HCT116 (cell line): ENCODE data around the gene SMC4. TPM values are rescaled to one million over a fixed set of nuclear protein-coding genes. Genes with fewer than 3 reads are reported as not detected.

Experiments used
- ATAC-seq: fragments of 200-7000 bp; cut with Tn5 transposase; 2 replicates; pipeline ENCODE4 v1.9.1; 2020; ENCODE audit warnings: mild to moderate bottlenecking, moderate library complexity
- BruUV-seq: library from RNA; stranded (reverse); fragments of 400-500 nt; replicated peaks from 2 replicates; lab custom pipeline; 2021; lab: Mats Ljungman, UMichigan
- CTCF ChIA-PET: fragments of 300-600 bp; sonication (Branson Sonifier 250); formaldehyde crosslinking; loops from one replicate; lab custom pipeline; 2021; ENCODE audit warnings: antibody characterized with exemption; lab: Charles Lee
- POLR2A ChIA-PET: fragments of 300-600, 350-600 bp; sonication (Branson Sonifier 250); formaldehyde crosslinking; loops from one replicate; lab custom pipeline; 2021; ENCODE audit warnings: antibody characterized with exemption; lab: Charles Lee
- RAD21 ChIA-PET, 2 experiments: fragments of 300-600 bp; sonication (Branson Sonifier 250); formaldehyde crosslinking; loops; one replicate each; lab custom pipeline; 2023; ENCODE audit warnings: low total read pairs in 2 of 2; ENCODE audit not compliant: uncharacterized antibody in 2 of 2, unreplicated experiment in 2 of 2, low non-redundant PET in 1 of 2; lab: Charles Lee
- DNase-seq: peaks from one replicate; pipeline ENCODE4 v3.0.0-alpha.2; 2010; ENCODE audit warnings: low read depth, low spot score
- H2AFZ ChIP-seq: fragments of 200-600 bp; shearing (Covaris generic), sonication (generic); 2 replicates; pipeline ENCODE4 v1.6.1; 2017; ENCODE audit warnings: low read depth, mixed run types, mixed read lengths, antibody characterized with exemption, low read length; ENCODE audit not compliant: poor library complexity, severe bottlenecking
- H3K27ac ChIP-seq: 2 replicates; pipeline ENCODE4 v1.5.1; 2012; ENCODE audit warnings: low read depth, low read length
- H3K27me3 ChIP-seq: fragments of 200-600 bp; sonication (generic); 2 replicates; pipeline ENCODE4 v1.6.1; 2016; ENCODE audit warnings: mixed run types, low read length, mixed read lengths; ENCODE audit not compliant: insufficient read depth
- H3K36me3 ChIP-seq, 2 experiments: fragments of 200-500 bp in 1 of 2; fragments of 200-600 bp in 1 of 2; sonication (Bioruptor generic) in 1 of 2; sonication (generic) in 1 of 2; 2 replicates each; pipeline versions ENCODE4 v1.5.1 to v1.6.1; 2014 to 2016; ENCODE audit warnings: low read length in 2 of 2, inconsistent platforms in 1 of 2, mixed read lengths in 1 of 2, mixed run types in 1 of 2; ENCODE audit not compliant: insufficient read depth in 2 of 2, control insufficient read depth in 1 of 2
- H3K4me1 ChIP-seq, 2 experiments: fragments of 200-600 bp in 1 of 2; sonication (generic) in 1 of 2; 2 replicates each; pipeline versions ENCODE4 v1.5.1 to v1.6.1; 2012 to 2017; ENCODE audit warnings: low read length in 2 of 2, inconsistent platforms in 1 of 2, mild to moderate bottlenecking in 1 of 2, mixed read lengths in 1 of 2, mixed run types in 1 of 2, moderate library complexity in 1 of 2; ENCODE audit not compliant: insufficient read depth in 2 of 2, control insufficient read depth in 1 of 2
- H3K4me2 ChIP-seq: fragments of 200-600 bp; sonication (generic); 2 replicates; pipeline ENCODE4 v1.6.1; 2017; ENCODE audit warnings: mixed run types, low read length, mixed read lengths
- H3K4me3 ChIP-seq, 2 experiments: fragments of 200-600 bp in 1 of 2; sonication (generic) in 1 of 2; replicated peaks in 1 of 2; 2 replicates each; pipeline ENCODE4 v1.5.1; 2011 to 2016; ENCODE audit warnings: low read length in 2 of 2, control low read depth in 1 of 2, low read depth in 1 of 2, mild to moderate bottlenecking in 1 of 2, mixed read lengths in 1 of 2, mixed run types in 1 of 2
- H3K79me2 ChIP-seq: fragments of 200-600 bp; sonication (generic); 2 replicates; pipeline ENCODE4 v1.6.1; 2017; ENCODE audit warnings: mild to moderate bottlenecking, mixed run types, low read length, moderate library complexity, mixed read lengths; ENCODE audit not compliant: insufficient read depth
- H3K9ac ChIP-seq: fragments of 200-600 bp; sonication (generic); 2 replicates; pipeline ENCODE4 v1.6.1; 2016; ENCODE audit warnings: low read length, mixed read lengths
- H3K9me2 ChIP-seq: fragments of 200-600 bp; sonication (generic), shearing (Covaris generic); 2 replicates; pipeline ENCODE4 v1.6.1; 2017; ENCODE audit warnings: mixed run types, mild to moderate bottlenecking, moderate library complexity; ENCODE audit not compliant: insufficient read depth
- H3K9me3 ChIP-seq, 2 experiments: fragments of 200-500 bp in 1 of 2; fragments of 200-600 bp in 1 of 2; sonication (Bioruptor generic) in 1 of 2; sonication (generic) in 1 of 2; 2 replicates each; pipeline ENCODE4 v1.6.1; 2014 to 2017; ENCODE audit warnings: low read length in 2 of 2, mixed read lengths in 2 of 2, inconsistent platforms in 1 of 2, low read depth in 1 of 2, mild to moderate bottlenecking in 1 of 2, mixed run types in 1 of 2, moderate library complexity in 1 of 2; ENCODE audit not compliant: control insufficient read depth in 1 of 2, insufficient read depth in 1 of 2
- H4K20me1 ChIP-seq: fragments of 200-600 bp; sonication (generic), shearing (Covaris generic); 2 replicates; pipeline ENCODE4 v1.6.1; 2017; ENCODE audit warnings: mixed run types, mild to moderate bottlenecking, moderate library complexity; ENCODE audit not compliant: insufficient read depth
- CBX3 ChIP-seq: IDR thresholded peaks from 2 replicates; pipeline ENCODE4 v1.6.1; 2012; ENCODE audit warnings: low read depth
- CEBPB ChIP-seq: IDR thresholded peaks from 2 replicates; pipeline ENCODE4 v1.6.1; 2012; ENCODE audit warnings: low read depth
- EGR1 ChIP-seq: IDR thresholded peaks from 2 replicates; pipeline ENCODE4 v1.6.1; 2012; ENCODE audit warnings: low read depth
- ELF1 ChIP-seq: IDR thresholded peaks from 2 replicates; pipeline ENCODE4 v1.6.1; 2012; ENCODE audit warnings: low read depth, borderline replicate concordance
- EZH2 ChIP-seq: fragments of 200-600 bp; sonication (generic); IDR thresholded peaks from 2 replicates; pipeline ENCODE4 v1.6.1; 2017; ENCODE audit warnings: antibody characterized with exemption, mixed run types
- EZH2phosphoT487 ChIP-seq: fragments of 200-600 bp; IDR thresholded peaks from 2 replicates; pipeline ENCODE4 v1.6.1; 2018; ENCODE audit warnings: antibody characterized with exemption, borderline replicate concordance
- FOSL1 ChIP-seq: IDR thresholded peaks from 2 replicates; pipeline ENCODE4 v1.6.1; 2012; ENCODE audit warnings: low read depth
- JUND ChIP-seq: IDR thresholded peaks from 2 replicates; pipeline ENCODE4 v1.6.1; 2012
- POLR2A ChIP-seq: IDR thresholded peaks from 2 replicates; pipeline ENCODE4 v1.7.0; 2011; ENCODE audit warnings: borderline replicate concordance; ENCODE audit not compliant: insufficient read depth, insufficient read length; ENCODE audit errors: extremely low read depth
- POLR2AphosphoS5 ChIP-seq: IDR thresholded peaks from 2 replicates; pipeline ENCODE4 v1.6.1; 2011; ENCODE audit warnings: mild to moderate bottlenecking, low read depth, low read length, moderate library complexity
- SIN3A ChIP-seq: IDR thresholded peaks from 2 replicates; pipeline ENCODE4 v1.6.1; 2012; ENCODE audit warnings: low read depth
- SP1 ChIP-seq: IDR thresholded peaks from 2 replicates; pipeline ENCODE4 v1.6.1; 2012; ENCODE audit warnings: low read depth
- SRF ChIP-seq: IDR thresholded peaks from 2 replicates; pipeline ENCODE4 v1.6.1; 2012; ENCODE audit warnings: low read depth
- TCF7L2 ChIP-seq: IDR thresholded peaks from 2 replicates; pipeline ENCODE4 v1.7.0; 2011; ENCODE audit warnings: borderline replicate concordance, inconsistent platforms; ENCODE audit not compliant: insufficient read depth, insufficient read length; ENCODE audit errors: extremely low read depth
- YY1 ChIP-seq: IDR thresholded peaks from 2 replicates; pipeline ENCODE4 v1.6.1; 2011; ENCODE audit warnings: low read length, low read depth, moderate library complexity, mild to moderate bottlenecking; ENCODE audit not compliant: insufficient replicate concordance; ENCODE audit errors: extremely low read depth
- ZNF274 ChIP-seq: fragments of 200-500 bp; sonication (Bioruptor generic); IDR thresholded peaks from 2 replicates; pipeline ENCODE4 v1.6.1; 2014; ENCODE audit warnings: mild to moderate bottlenecking, low read depth, low read length, inconsistent platforms
- intact Hi-C: fragments of 100-400 bp; cut with micrococcal nuclease; formaldehyde crosslinking; loops from 2 replicates; pipeline ENCODE4 v1.10.0; 2022
- total RNA-seq: library from RNA; stranded (reverse); gene quantifications from one replicate; pipeline ENCODE4 v1.2.1, GENCODE V29; 2021; ENCODE audit not compliant: unreplicated experiment
- TF ChIP-seq, protein P1 (sequence below): IDR thresholded peaks from 2 replicates; pipeline ENCODE4 v1.6.1; 2012
- TF ChIP-seq, protein P2 (sequence below): IDR thresholded peaks from 2 replicates; pipeline ENCODE4 v1.6.1; 2012
- TF ChIP-seq, protein P3 (sequence below): IDR thresholded peaks from 2 replicates; pipeline ENCODE4 v1.6.1; 2012; ENCODE audit warnings: low read depth
- TF ChIP-seq, protein P4 (sequence below), 3 experiments: fragments of 200-600 bp in 1 of 3; sonication (generic) in 1 of 3; IDR thresholded peaks in 2 of 3; conservative IDR thresholded peaks in 1 of 3; 2 replicates each; pipeline ENCODE4 v1.5.1; 2012 to 2017; ENCODE audit warnings: low read depth in 2 of 3, low read length in 2 of 3, antibody characterized with exemption in 1 of 3, borderline replicate concordance in 1 of 3, control low read depth in 1 of 3, mild to moderate bottlenecking in 1 of 3, mixed read lengths in 1 of 3, mixed run types in 1 of 3, moderate library complexity in 1 of 3; ENCODE audit not compliant: insufficient read depth in 1 of 3

Gene SMC4
- total RNA-seq, 1 experiment from 2014 or later: 123 TPM

DNA sequence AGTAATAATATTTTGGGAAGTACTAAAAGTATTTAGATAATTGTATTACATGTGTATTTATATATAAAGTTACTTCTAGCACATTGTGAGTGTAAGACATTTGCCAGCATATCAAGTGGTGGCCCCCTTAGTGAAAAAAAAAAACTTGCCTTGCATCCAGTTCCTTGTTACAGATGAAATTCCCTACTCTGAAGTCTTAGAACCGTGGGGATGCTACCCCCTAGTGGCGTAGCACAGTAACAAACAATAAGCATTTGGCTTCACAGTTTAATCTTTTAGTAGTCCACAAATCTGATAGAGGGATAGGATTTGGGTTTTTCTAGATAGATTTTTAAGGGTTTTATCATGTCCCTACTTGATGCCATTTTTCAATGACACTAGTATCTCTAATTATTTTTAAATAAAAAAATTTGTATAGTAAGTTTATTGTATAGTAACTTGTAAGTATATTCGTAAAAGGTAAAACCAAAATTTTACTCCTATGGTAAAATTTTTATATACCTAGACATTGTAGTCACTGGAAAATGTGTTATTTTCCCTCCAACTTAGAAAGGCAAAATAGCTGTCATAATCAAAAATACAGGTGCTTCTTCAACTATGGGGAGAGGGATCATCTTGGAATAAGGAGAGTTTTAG, 14.3 kb downstream of the SMC4 start:
- no peak overlapping the region for H3K27ac ChIP-seq
- peaks cover 99% of the 10 kb centered on the region for H3K79me2 ChIP-seq
- H3K4me2 ChIP-seq: no peak overlapping the region
- POLR2A ChIA-PET: no interaction called here
- no peak overlapping the region for H3K4me3 ChIP-seq
- ATAC-seq: peak; percentile 89
- intact Hi-C loops: loop anchor here (1.0 to 10.0 kb wide), 5 partner anchors 250 to 1146 kb away; no protein-coding TSS in a partner anchor
- H3K4me1 ChIP-seq: no peaks in the 10 kb centered on the region
- H3K9me2 ChIP-seq: no peaks in the 10 kb centered on the region
- no peak overlapping the region for H3K9ac ChIP-seq
- H2AFZ ChIP-seq: no peak overlapping the region
- RAD21 ChIA-PET: no interaction called here
- no peaks in the 10 kb centered on the region for H3K27me3 ChIP-seq
- CTCF ChIA-PET: interaction anchor here (1.0 to 2.9 kb wide), 6 partner anchors 12 to 529 kb away, joined by 3 to 25 read pairs (median 7); partner anchors contain the start of gene C3orf80
- no peaks in the 10 kb centered on the region for H3K9me3 ChIP-seq
- no TSS peak for BruUV-seq
- DNase-seq: peak; percentile 60
- H3K36me3 ChIP-seq: peaks cover 54 to 57% of the 10 kb centered on the region in 2 experiments
- H4K20me1 ChIP-seq: 0 out of 2 replicates have a peak, but pooled peaks cover 3% of the 10 kb centered on the region
- no peak for TF ChIP-seq YY1
- TF ChIP-seq, protein P1, sequence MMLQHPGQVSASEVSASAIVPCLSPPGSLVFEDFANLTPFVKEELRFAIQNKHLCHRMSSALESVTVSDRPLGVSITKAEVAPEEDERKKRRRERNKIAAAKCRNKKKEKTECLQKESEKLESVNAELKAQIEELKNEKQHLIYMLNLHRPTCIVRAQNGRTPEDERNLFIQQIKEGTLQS: no peak
- TF ChIP-seq CEBPB: no peak
- no peak for TF ChIP-seq ELF1
- no peak for TF ChIP-seq SP1
- no peak for TF ChIP-seq FOSL1
- TF ChIP-seq EZH2phosphoT487: no peak
- TF ChIP-seq, protein P2, sequence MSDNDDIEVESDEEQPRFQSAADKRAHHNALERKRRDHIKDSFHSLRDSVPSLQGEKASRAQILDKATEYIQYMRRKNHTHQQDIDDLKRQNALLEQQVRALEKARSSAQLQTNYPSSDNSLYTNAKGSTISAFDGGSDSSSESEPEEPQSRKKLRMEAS: no peak
- TF ChIP-seq SIN3A: no peak
- no peak for TF ChIP-seq EZH2
- TF ChIP-seq POLR2AphosphoS5: 0 out of 2 replicates have a peak, but pooled peaks have one; percentile 9
- no peak for TF ChIP-seq POLR2A
- TF ChIP-seq ZNF274: no peak
- TF ChIP-seq EGR1: no peak
- no peak for TF ChIP-seq CBX3
- no peak for TF ChIP-seq JUND
- TF ChIP-seq TCF7L2: no peak
- TF ChIP-seq, protein P3, sequence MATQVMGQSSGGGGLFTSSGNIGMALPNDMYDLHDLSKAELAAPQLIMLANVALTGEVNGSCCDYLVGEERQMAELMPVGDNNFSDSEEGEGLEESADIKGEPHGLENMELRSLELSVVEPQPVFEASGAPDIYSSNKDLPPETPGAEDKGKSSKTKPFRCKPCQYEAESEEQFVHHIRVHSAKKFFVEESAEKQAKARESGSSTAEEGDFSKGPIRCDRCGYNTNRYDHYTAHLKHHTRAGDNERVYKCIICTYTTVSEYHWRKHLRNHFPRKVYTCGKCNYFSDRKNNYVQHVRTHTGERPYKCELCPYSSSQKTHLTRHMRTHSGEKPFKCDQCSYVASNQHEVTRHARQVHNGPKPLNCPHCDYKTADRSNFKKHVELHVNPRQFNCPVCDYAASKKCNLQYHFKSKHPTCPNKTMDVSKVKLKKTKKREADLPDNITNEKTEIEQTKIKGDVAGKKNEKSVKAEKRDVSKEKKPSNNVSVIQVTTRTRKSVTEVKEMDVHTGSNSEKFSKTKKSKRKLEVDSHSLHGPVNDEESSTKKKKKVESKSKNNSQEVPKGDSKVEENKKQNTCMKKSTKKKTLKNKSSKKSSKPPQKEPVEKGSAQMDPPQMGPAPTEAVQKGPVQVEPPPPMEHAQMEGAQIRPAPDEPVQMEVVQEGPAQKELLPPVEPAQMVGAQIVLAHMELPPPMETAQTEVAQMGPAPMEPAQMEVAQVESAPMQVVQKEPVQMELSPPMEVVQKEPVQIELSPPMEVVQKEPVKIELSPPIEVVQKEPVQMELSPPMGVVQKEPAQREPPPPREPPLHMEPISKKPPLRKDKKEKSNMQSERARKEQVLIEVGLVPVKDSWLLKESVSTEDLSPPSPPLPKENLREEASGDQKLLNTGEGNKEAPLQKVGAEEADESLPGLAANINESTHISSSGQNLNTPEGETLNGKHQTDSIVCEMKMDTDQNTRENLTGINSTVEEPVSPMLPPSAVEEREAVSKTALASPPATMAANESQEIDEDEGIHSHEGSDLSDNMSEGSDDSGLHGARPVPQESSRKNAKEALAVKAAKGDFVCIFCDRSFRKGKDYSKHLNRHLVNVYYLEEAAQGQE: no peak
- TF ChIP-seq, protein P4, sequence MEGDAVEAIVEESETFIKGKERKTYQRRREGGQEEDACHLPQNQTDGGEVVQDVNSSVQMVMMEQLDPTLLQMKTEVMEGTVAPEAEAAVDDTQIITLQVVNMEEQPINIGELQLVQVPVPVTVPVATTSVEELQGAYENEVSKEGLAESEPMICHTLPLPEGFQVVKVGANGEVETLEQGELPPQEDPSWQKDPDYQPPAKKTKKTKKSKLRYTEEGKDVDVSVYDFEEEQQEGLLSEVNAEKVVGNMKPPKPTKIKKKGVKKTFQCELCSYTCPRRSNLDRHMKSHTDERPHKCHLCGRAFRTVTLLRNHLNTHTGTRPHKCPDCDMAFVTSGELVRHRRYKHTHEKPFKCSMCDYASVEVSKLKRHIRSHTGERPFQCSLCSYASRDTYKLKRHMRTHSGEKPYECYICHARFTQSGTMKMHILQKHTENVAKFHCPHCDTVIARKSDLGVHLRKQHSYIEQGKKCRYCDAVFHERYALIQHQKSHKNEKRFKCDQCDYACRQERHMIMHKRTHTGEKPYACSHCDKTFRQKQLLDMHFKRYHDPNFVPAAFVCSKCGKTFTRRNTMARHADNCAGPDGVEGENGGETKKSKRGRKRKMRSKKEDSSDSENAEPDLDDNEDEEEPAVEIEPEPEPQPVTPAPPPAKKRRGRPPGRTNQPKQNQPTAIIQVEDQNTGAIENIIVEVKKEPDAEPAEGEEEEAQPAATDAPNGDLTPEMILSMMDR (IDR thresholded peaks at IDR 0.05 in 2 of 3, conservative IDR thresholded peaks at IDR 0.05 in 1 of 3; ENCODE audit: borderline replicate concordance in 1 of 3, insufficient read depth in 1 of 3, low read depth in 2 of 3, low read length in 2 of 3): peak; percentile 72 to 84 (median 80)
- TF ChIP-seq SRF: no peak
